ENCODE data around the gene MYH14.
"Not testable (repeated sequence)": the region's sequence is repeated elsewhere in the genome, so short reads cannot be mapped to it uniquely, and the experiment has no call there.

The MYH14 gene

GRCh38 chr19:50328224-50328872 lies 124.9 kb downstream of the MYH14 start:
- no peak overlapping the region for H3K27ac ChIP-seq
- no peak for TF ChIP-seq CTCF (IDR thresholded peaks at IDR 0.05)
- H3K9me3 ChIP-seq, result peaks cover 6% of the 10 kb centered on the region
- peaks cover 98% of the 10 kb centered on the region for H3K27me3 ChIP-seq
- H3K4me3 ChIP-seq (ENCODE audit: low read depth in 1 of 2, low read length in 1 of 2), result no peak overlapping the region
- H3K4me1 ChIP-seq (ENCODE audit: control insufficient read depth in 1 of 2, insufficient read depth in 1 of 2, low read depth in 1 of 2, low read length in 1 of 2), result peaks cover 2 to 9% of the 10 kb centered on the region in 2 experiments
- H3K36me3 ChIP-seq, result no peaks in the 10 kb centered on the region

GRCh38 chr19:50328873-50329145 lies 125.4 kb downstream of the MYH14 start:
- Histone ChIP-seq H3K9me3 (peaks cover 6% of the 10 kb centered on the region), H3K27me3 (peaks cover 99% of the 10 kb centered on the region), H3K27ac (no peak overlapping the region), H3K4me1 (ENCODE audit: control insufficient read depth in 1 of 2, insufficient read depth in 1 of 2, low read depth in 1 of 2, low read length in 1 of 2) (peaks cover 7 to 14% of the 10 kb centered on the region in 2 experiments), H3K36me3 (no peaks in the 10 kb centered on the region), H3K4me3 (ENCODE audit: low read depth in 1 of 2, low read length in 1 of 2) (no peak overlapping the region)
- TF ChIP-seq CTCF (IDR thresholded peaks at IDR 0.05), result no peak

GRCh38 chr19:50329146-50329925 lies 125.9 kb downstream of the MYH14 start, which contains the start of gene KCNC3:
KCNC3 (minus strand) TSS chr19:50329377; CDS start chr19:50329082, 295 bp downstream.
- Histone ChIP-seq H3K27ac (no peak within 1 kb of the TSS), H3K4me1 (ENCODE audit: control insufficient read depth in 1 of 2, insufficient read depth in 1 of 2, low read depth in 1 of 2, low read length in 1 of 2) (peaks cover 9 to 18% of the 10 kb centered on the region in 2 experiments), H3K4me3 (ENCODE audit: low read depth in 1 of 2, low read length in 1 of 2) (peak within 1 kb of the TSS in 1 of 2 experiments; percentile 24), H3K27me3 (peaks cover 99% of the 10 kb centered on the region), H3K36me3 (no peaks in the 10 kb centered on the region), H3K9me3 (peaks cover 6% of the 10 kb centered on the region)
- TF ChIP-seq CTCF (IDR thresholded peaks at IDR 0.05), result no peak

GRCh38 chr19:50329926-50330294 lies 126.5 kb downstream of the MYH14 start:
- peaks cover 9 to 18% of the 10 kb centered on the region in 2 experiments for H3K4me1 ChIP-seq (ENCODE audit: control insufficient read depth in 1 of 2, insufficient read depth in 1 of 2, low read depth in 1 of 2, low read length in 1 of 2)
- H3K27ac ChIP-seq, result not testable (repeated sequence)

GRCh38 chr19:50330365-50331078 lies 127.1 kb downstream of the MYH14 start:
- Histone ChIP-seq H3K27ac (no peak overlapping the region), H3K4me1 (ENCODE audit: control insufficient read depth in 1 of 2, insufficient read depth in 1 of 2, low read depth in 1 of 2, low read length in 1 of 2) (peaks cover 9 to 18% of the 10 kb centered on the region in 2 experiments), H3K27me3 (peaks cover 99% of the 10 kb centered on the region), H3K4me3 (ENCODE audit: low read depth in 1 of 2, low read length in 1 of 2) (no peak overlapping the region), H3K9me3 (peaks cover 6% of the 10 kb centered on the region), H3K36me3 (no peaks in the 10 kb centered on the region)
- TF ChIP-seq CTCF (IDR thresholded peaks at IDR 0.05), result no peak

More at GRCh38 chr19:50329926-50330294, 126.5 kb downstream of the MYH14 start:
- not testable (repeated sequence) for H3K36me3 ChIP-seq; H3K4me3 ChIP-seq (ENCODE audit: low read depth in 1 of 2, low read length in 1 of 2); H3K9me3 ChIP-seq
- peaks cover 99% of the 10 kb centered on the region for H3K27me3 ChIP-seq

All from neutrophil (primary cell).